Ascending aorta (tissue), 2 donors: ENCODE measurements around the gene NFYA. TPM values are rescaled to one million over a fixed set of nuclear protein-coding genes. Genes with fewer than 3 reads are reported as not detected.

Experiments used
- DNase-seq, 2 donors: peaks; one replicate each; pipeline ENCODE4 v3.0.0-alpha.2; 2019; ENCODE audit warnings: low spot score in 2 of 2
- H3K27ac ChIP-seq, 2 donors: fragments of 200-600 bp; sonication (generic); one replicate each; pipeline ENCODE4 v1.5.1; 2016 to 2017; ENCODE audit warnings: mild to moderate bottlenecking in 1 of 2
- H3K27me3 ChIP-seq: fragments of 200-600 bp; sonication (generic); one replicate; pipeline ENCODE4 v1.5.1; 2017
- H3K36me3 ChIP-seq, 2 donors: fragments of 200-600 bp; sonication (generic); one replicate each; pipeline ENCODE4 v1.5.1; 2016
- H3K4me1 ChIP-seq, 2 donors: fragments of 200-600 bp; sonication (generic); one replicate each; pipeline ENCODE4 v1.5.1; 2016 to 2017; ENCODE audit warnings: mild to moderate bottlenecking in 1 of 2
- H3K4me3 ChIP-seq, 2 donors: fragments of 200-600 bp; sonication (generic); one replicate each; pipeline ENCODE4 v1.5.1; 2016 to 2017; ENCODE audit warnings: mild to moderate bottlenecking in 1 of 2
- H3K9me3 ChIP-seq, 2 donors: fragments of 200-600 bp; sonication (generic); one replicate each; pipeline ENCODE4 v1.5.1; 2016
- CTCF ChIP-seq, 3 experiments: fragments of 200-600 bp in 2 of 3; fragments of 450-650 bp in 1 of 3; sonication (generic) in 2 of 3; IDR thresholded peaks; one replicate each; pipeline ENCODE4 v1.5.1; 2016 to 2019; ENCODE audit warnings: antibody characterized with exemption in 3 of 3, mild to moderate bottlenecking in 1 of 3, moderate library complexity in 1 of 3
- intact Hi-C: fragments of 100-400 bp; cut with DNase I; formaldehyde crosslinking; loops from one replicate; pipeline ENCODE4 v1.15.1; 2023
- total RNA-seq: library from RNA; depleted of rRNA; stranded (reverse); fragments of >200 nt; gene quantifications from one replicate; pipeline ENCODE4 v1.1.0, GENCODE V29; 2016

NFYA gene
- total RNA-seq, 1 donor from 2014 or later, result 10.4 TPM

GRCh38 chr6:41136911-41137310 lies 64.1 kb downstream of the NFYA start:
- intact Hi-C loops, result no loop called here
- H3K4me1 ChIP-seq, result no peaks in the 10 kb centered on the region
- no peak overlapping the region for H3K27ac ChIP-seq
- peaks cover 8 to 19% of the 10 kb centered on the region in 2 donors for H3K36me3 ChIP-seq
- DNase-seq, result no peak
- no peak for TF ChIP-seq CTCF (IDR thresholded peaks at IDR 0.05)
- H3K27me3 ChIP-seq, result no peaks in the 10 kb centered on the region
- no peak overlapping the region for H3K4me3 ChIP-seq
- H3K9me3 ChIP-seq, result no peaks in the 10 kb centered on the region

GRCh38 chr6:41147917-41148316 lies 75.1 kb downstream of the NFYA start:
- Histone ChIP-seq H3K4me1 (no peaks in the 10 kb centered on the region), H3K36me3 (peaks cover 0 to 5% of the 10 kb centered on the region in 2 donors), H3K4me3 (no peak overlapping the region), H3K27me3 (no peaks in the 10 kb centered on the region), H3K27ac (no peak overlapping the region), H3K9me3 (no peaks in the 10 kb centered on the region)
- intact Hi-C loops, result no loop called here
- TF ChIP-seq CTCF (IDR thresholded peaks at IDR 0.05), result no peak
- DNase-seq, result no peak

Other genes with a start within 250 kb of the NFYA start
- gene UNC5CL, start 33.8 kb upstream of the NFYA start, total RNA-seq, result 0.53 TPM
- not detected for gene TSPO2, start 30.5 kb upstream of the NFYA start, total RNA-seq
- not detected for gene APOBEC2, start 19.8 kb upstream of the NFYA start, total RNA-seq
- not detected for gene OARD1, start 618 bp upstream of the NFYA start, total RNA-seq
- gene TREML1, start 81.4 kb downstream of the NFYA start, total RNA-seq, result not detected
- 0.43 TPM for gene TREM2, start 90.1 kb downstream of the NFYA start, total RNA-seq
- gene TREML2, start 128.2 kb downstream of the NFYA start, total RNA-seq, result not detected
- not detected for gene TREML4, start 155.4 kb downstream of the NFYA start, total RNA-seq
- not detected for gene TREM1, start 213.7 kb downstream of the NFYA start, total RNA-seq